ENCODE results near the gene VCY1B. TPM values are rescaled to one million over a fixed set of nuclear protein-coding genes. Genes with fewer than 3 reads are reported as not detected.

VCY1B gene
- not detected in 5 replicates for total RNA-seq (2022; extraction: Qiagen RNA extraction)

DNA sequence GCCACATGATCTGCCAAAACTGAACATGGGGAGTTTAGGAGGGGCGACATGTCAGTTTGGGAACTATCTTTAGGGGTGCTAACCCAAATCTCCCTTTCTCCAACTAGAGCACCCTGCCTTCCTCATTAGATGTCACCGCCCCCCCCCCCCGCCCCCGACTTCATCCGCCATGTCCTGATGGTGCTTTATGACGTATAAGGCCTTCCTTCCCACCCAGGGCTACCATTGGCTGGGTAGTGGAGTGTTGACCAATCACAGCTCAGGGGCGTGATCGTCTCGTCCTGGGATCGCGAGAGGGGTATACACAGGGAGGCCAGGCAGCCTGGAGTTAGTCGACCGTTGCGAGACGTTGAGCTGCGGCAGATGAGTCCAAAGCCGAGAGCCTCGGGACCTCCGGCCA, at the start of gene VCY1B:
Gene VCY1B (plus strand): TSS at position 301 of the 400 bp plus-strand sequence. CDS start 63 bp downstream, at position 364.

Other genes with a start within 250 kb of the VCY1B start
- gene VCY, start 69.8 kb upstream of the VCY1B start, total RNA-seq (2022; extraction: Qiagen RNA extraction): not detected in 5 replicates